ENCODE data around the gene LRCH1.

The LRCH1 gene

GRCh38 chr13:46535825-46536224 is 17.1 kb upstream of the LRCH1 start:
- Histone ChIP-seq H3K36me3 (ENCODE audit: control insufficient read depth, insufficient read depth, low read length) (no peaks in the 10 kb centered on the region), H3K9me3 (ENCODE audit: control insufficient read depth, insufficient read depth, low read length) (no peaks in the 10 kb centered on the region), H3K27me3 (ENCODE audit: control insufficient read depth, insufficient read depth, low read length) (no peaks in the 10 kb centered on the region), H3K4me1 (ENCODE audit: control insufficient read depth, insufficient read depth, low read length) (no peaks in the 10 kb centered on the region), H3K27ac (ENCODE audit: low read depth, low read length) (no peak overlapping the region), H3K9ac (ENCODE audit: low read depth, low read length) (no peak overlapping the region), H3K4me3 (ENCODE audit: low read depth, low read length) (no peak overlapping the region)

GRCh38 chr13:46536341-46536740 is 16.6 kb upstream of the LRCH1 start:
- Histone ChIP-seq H3K9me3 (ENCODE audit: control insufficient read depth, insufficient read depth, low read length) (no peaks in the 10 kb centered on the region), H3K9ac (ENCODE audit: low read depth, low read length) (no peak overlapping the region), H3K36me3 (ENCODE audit: control insufficient read depth, insufficient read depth, low read length) (no peaks in the 10 kb centered on the region), H3K27me3 (ENCODE audit: control insufficient read depth, insufficient read depth, low read length) (no peaks in the 10 kb centered on the region), H3K27ac (ENCODE audit: low read depth, low read length) (no peak overlapping the region), H3K4me1 (ENCODE audit: control insufficient read depth, insufficient read depth, low read length) (no peaks in the 10 kb centered on the region), H3K4me3 (ENCODE audit: low read depth, low read length) (no peak overlapping the region)

- H3K4me1 ChIP-seq (ENCODE audit: control insufficient read depth, insufficient read depth, low read length), result no peaks in the 10 kb centered on the region
These were observed 13.7 kb upstream of the LRCH1 start for GRCh38 chr13:46539231-46539630.

GRCh38 chr13:46541210-46541609 is 11.8 kb upstream of the LRCH1 start:
- Histone ChIP-seq H3K9ac (ENCODE audit: low read depth, low read length) (no peak overlapping the region), H3K9me3 (ENCODE audit: control insufficient read depth, insufficient read depth, low read length) (no peaks in the 10 kb centered on the region), H3K4me3 (ENCODE audit: low read depth, low read length) (no peak overlapping the region), H3K4me1 (ENCODE audit: control insufficient read depth, insufficient read depth, low read length) (no peaks in the 10 kb centered on the region), H3K27me3 (ENCODE audit: control insufficient read depth, insufficient read depth, low read length) (no peaks in the 10 kb centered on the region), H3K27ac (ENCODE audit: low read depth, low read length) (no peak overlapping the region), H3K36me3 (ENCODE audit: control insufficient read depth, insufficient read depth, low read length) (no peaks in the 10 kb centered on the region)

More at GRCh38 chr13:46539231-46539630, 13.7 kb upstream of the LRCH1 start:
- Histone ChIP-seq H3K9me3 (ENCODE audit: control insufficient read depth, insufficient read depth, low read length) (no peaks in the 10 kb centered on the region), H3K36me3 (ENCODE audit: control insufficient read depth, insufficient read depth, low read length) (no peaks in the 10 kb centered on the region), H3K27ac (ENCODE audit: low read depth, low read length) (no peak overlapping the region), H3K27me3 (ENCODE audit: control insufficient read depth, insufficient read depth, low read length) (no peaks in the 10 kb centered on the region), H3K9ac (ENCODE audit: low read depth, low read length) (no peak overlapping the region), H3K4me3 (ENCODE audit: low read depth, low read length) (no peak overlapping the region)

GRCh38 chr13:46542833-46543232 is 10.1 kb upstream of the LRCH1 start:
- H3K4me1 ChIP-seq (ENCODE audit: control insufficient read depth, insufficient read depth, low read length), result no peaks in the 10 kb centered on the region
- H3K9me3 ChIP-seq (ENCODE audit: control insufficient read depth, insufficient read depth, low read length), result no peaks in the 10 kb centered on the region
- H3K27ac ChIP-seq (ENCODE audit: low read depth, low read length), result no peak overlapping the region
- H3K36me3 ChIP-seq (ENCODE audit: control insufficient read depth, insufficient read depth, low read length), result no peaks in the 10 kb centered on the region
- H3K9ac ChIP-seq (ENCODE audit: low read depth, low read length), result no peak overlapping the region
- no peaks in the 10 kb centered on the region for H3K27me3 ChIP-seq (ENCODE audit: control insufficient read depth, insufficient read depth, low read length)
- H3K4me3 ChIP-seq (ENCODE audit: low read depth, low read length), result no peak overlapping the region

- no peak overlapping the region for H3K4me3 ChIP-seq (ENCODE audit: low read depth, low read length)
- no peaks in the 10 kb centered on the region for H3K27me3 ChIP-seq (ENCODE audit: control insufficient read depth, insufficient read depth, low read length)
- no peaks in the 10 kb centered on the region for H3K9me3 ChIP-seq (ENCODE audit: control insufficient read depth, insufficient read depth, low read length)
- H3K36me3 ChIP-seq (ENCODE audit: control insufficient read depth, insufficient read depth, low read length), result no peaks in the 10 kb centered on the region
- no peak overlapping the region for H3K27ac ChIP-seq (ENCODE audit: low read depth, low read length)
- no peaks in the 10 kb centered on the region for H3K4me1 ChIP-seq (ENCODE audit: control insufficient read depth, insufficient read depth, low read length)
- no peak overlapping the region for H3K9ac ChIP-seq (ENCODE audit: low read depth, low read length)
These were observed 9.7 kb upstream of the LRCH1 start for GRCh38 chr13:46543287-46543686.

GRCh38 chr13:46544208-46544607 is 8.8 kb upstream of the LRCH1 start:
- H3K9ac ChIP-seq (ENCODE audit: low read depth, low read length), result no peak overlapping the region
- H3K27ac ChIP-seq (ENCODE audit: low read depth, low read length), result no peak overlapping the region
- H3K4me1 ChIP-seq (ENCODE audit: control insufficient read depth, insufficient read depth, low read length), result no peaks in the 10 kb centered on the region
- no peaks in the 10 kb centered on the region for H3K27me3 ChIP-seq (ENCODE audit: control insufficient read depth, insufficient read depth, low read length)
- H3K4me3 ChIP-seq (ENCODE audit: low read depth, low read length), result no peak overlapping the region
- H3K9me3 ChIP-seq (ENCODE audit: control insufficient read depth, insufficient read depth, low read length), result no peaks in the 10 kb centered on the region
- no peaks in the 10 kb centered on the region for H3K36me3 ChIP-seq (ENCODE audit: control insufficient read depth, insufficient read depth, low read length)

- Histone ChIP-seq H3K27ac (ENCODE audit: low read depth, low read length) (no peak overlapping the region), H3K27me3 (ENCODE audit: control insufficient read depth, insufficient read depth, low read length) (no peaks in the 10 kb centered on the region), H3K9me3 (ENCODE audit: control insufficient read depth, insufficient read depth, low read length) (no peaks in the 10 kb centered on the region), H3K4me1 (ENCODE audit: control insufficient read depth, insufficient read depth, low read length) (no peaks in the 10 kb centered on the region), H3K36me3 (ENCODE audit: control insufficient read depth, insufficient read depth, low read length) (no peaks in the 10 kb centered on the region), H3K4me3 (ENCODE audit: low read depth, low read length) (no peak overlapping the region), H3K9ac (ENCODE audit: low read depth, low read length) (no peak overlapping the region)
These were observed 8.2 kb upstream of the LRCH1 start for GRCh38 chr13:46544811-46545210.

- no peaks in the 10 kb centered on the region for H3K9me3 ChIP-seq (ENCODE audit: control insufficient read depth, insufficient read depth, low read length)
- H3K9ac ChIP-seq (ENCODE audit: low read depth, low read length), result no peak overlapping the region
- no peak overlapping the region for H3K27ac ChIP-seq (ENCODE audit: low read depth, low read length)
- H3K27me3 ChIP-seq (ENCODE audit: control insufficient read depth, insufficient read depth, low read length), result no peaks in the 10 kb centered on the region
- no peaks in the 10 kb centered on the region for H3K4me1 ChIP-seq (ENCODE audit: control insufficient read depth, insufficient read depth, low read length)
- H3K36me3 ChIP-seq (ENCODE audit: control insufficient read depth, insufficient read depth, low read length), result no peaks in the 10 kb centered on the region
- H3K4me3 ChIP-seq (ENCODE audit: low read depth, low read length), result no peak overlapping the region
These were observed 6.7 kb upstream of the LRCH1 start for GRCh38 chr13:46546084-46546768.

- Histone ChIP-seq H3K27me3 (ENCODE audit: control insufficient read depth, insufficient read depth, low read length) (peaks cover 11% of the 10 kb centered on the region), H3K9me3 (ENCODE audit: control insufficient read depth, insufficient read depth, low read length) (no peaks in the 10 kb centered on the region), H3K27ac (ENCODE audit: low read depth, low read length) (no peak overlapping the region), H3K4me3 (ENCODE audit: low read depth, low read length) (no peak overlapping the region), H3K36me3 (ENCODE audit: control insufficient read depth, insufficient read depth, low read length) (no peaks in the 10 kb centered on the region), H3K4me1 (ENCODE audit: control insufficient read depth, insufficient read depth, low read length) (peaks cover 6% of the 10 kb centered on the region), H3K9ac (ENCODE audit: low read depth, low read length) (no peak overlapping the region)
These were observed 2.1 kb upstream of the LRCH1 start for GRCh38 chr13:46550822-46551221.

GRCh38 chr13:46551410-46552302 is 1.3 kb upstream of the LRCH1 start:
- Histone ChIP-seq H3K9ac (ENCODE audit: low read depth, low read length) (no peak overlapping the region), H3K4me3 (ENCODE audit: low read depth, low read length) (peak overlapping the region; percentile 74), H3K4me1 (ENCODE audit: control insufficient read depth, insufficient read depth, low read length) (peaks cover 6% of the 10 kb centered on the region), H3K27ac (ENCODE audit: low read depth, low read length) (no peak overlapping the region), H3K9me3 (ENCODE audit: control insufficient read depth, insufficient read depth, low read length) (no peaks in the 10 kb centered on the region), H3K27me3 (ENCODE audit: control insufficient read depth, insufficient read depth, low read length) (peaks cover 11% of the 10 kb centered on the region), H3K36me3 (ENCODE audit: control insufficient read depth, insufficient read depth, low read length) (no peaks in the 10 kb centered on the region)
